ENCODE results near the gene SENP3.

DNA sequence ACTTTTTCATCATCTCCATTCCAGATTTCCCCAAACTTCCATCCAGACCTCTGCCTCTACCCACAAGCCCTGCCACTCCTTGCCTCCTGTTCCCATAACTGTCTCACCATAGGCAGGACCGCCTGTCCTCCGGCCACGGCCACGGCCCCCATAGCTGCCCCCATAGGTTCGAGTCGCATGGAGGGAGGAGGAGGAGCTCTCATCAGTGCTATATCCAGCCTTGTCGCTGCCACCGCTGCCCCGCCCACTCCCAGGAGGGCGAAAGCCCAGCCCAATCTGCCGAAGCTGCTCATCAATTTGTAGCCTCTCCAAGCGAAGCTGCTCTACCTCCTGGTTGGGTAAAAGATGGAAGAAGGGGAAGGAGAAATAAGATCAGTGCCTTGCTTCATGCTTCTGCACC is 31.6 kb downstream of the SENP3 start:
- TF ChIP-seq, protein P1, sequence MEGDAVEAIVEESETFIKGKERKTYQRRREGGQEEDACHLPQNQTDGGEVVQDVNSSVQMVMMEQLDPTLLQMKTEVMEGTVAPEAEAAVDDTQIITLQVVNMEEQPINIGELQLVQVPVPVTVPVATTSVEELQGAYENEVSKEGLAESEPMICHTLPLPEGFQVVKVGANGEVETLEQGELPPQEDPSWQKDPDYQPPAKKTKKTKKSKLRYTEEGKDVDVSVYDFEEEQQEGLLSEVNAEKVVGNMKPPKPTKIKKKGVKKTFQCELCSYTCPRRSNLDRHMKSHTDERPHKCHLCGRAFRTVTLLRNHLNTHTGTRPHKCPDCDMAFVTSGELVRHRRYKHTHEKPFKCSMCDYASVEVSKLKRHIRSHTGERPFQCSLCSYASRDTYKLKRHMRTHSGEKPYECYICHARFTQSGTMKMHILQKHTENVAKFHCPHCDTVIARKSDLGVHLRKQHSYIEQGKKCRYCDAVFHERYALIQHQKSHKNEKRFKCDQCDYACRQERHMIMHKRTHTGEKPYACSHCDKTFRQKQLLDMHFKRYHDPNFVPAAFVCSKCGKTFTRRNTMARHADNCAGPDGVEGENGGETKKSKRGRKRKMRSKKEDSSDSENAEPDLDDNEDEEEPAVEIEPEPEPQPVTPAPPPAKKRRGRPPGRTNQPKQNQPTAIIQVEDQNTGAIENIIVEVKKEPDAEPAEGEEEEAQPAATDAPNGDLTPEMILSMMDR (conservative IDR thresholded peaks at IDR 0.05; ENCODE audit: low read depth, low read length) = no peak
- TF ChIP-seq POLR2A (IDR thresholded peaks at IDR 0.05; ENCODE audit: low read depth, low read length) (no peak), CEBPB (IDR thresholded peaks at IDR 0.05; ENCODE audit: low read depth, low read length) (no peak), RAD21 (IDR thresholded peaks at IDR 0.05; ENCODE audit: low read length) (no peak), NFE2L2 (IDR thresholded peaks at IDR 0.05; ENCODE audit: low read depth, low read length) (no peak), BHLHE40 (IDR thresholded peaks at IDR 0.05; ENCODE audit: low read depth, low read length) (no peak), FOS (IDR thresholded peaks at IDR 0.05; ENCODE audit: low read depth, low read length) (no peak), RCOR1 (IDR thresholded peaks at IDR 0.05; ENCODE audit: insufficient replicate concordance, low read length) (no peak)
- TF ChIP-seq, protein P2, sequence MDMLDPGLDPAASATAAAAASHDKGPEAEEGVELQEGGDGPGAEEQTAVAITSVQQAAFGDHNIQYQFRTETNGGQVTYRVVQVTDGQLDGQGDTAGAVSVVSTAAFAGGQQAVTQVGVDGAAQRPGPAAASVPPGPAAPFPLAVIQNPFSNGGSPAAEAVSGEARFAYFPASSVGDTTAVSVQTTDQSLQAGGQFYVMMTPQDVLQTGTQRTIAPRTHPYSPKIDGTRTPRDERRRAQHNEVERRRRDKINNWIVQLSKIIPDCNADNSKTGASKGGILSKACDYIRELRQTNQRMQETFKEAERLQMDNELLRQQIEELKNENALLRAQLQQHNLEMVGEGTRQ (IDR thresholded peaks at IDR 0.05; ENCODE audit: low read depth, low read length) = no peak

All from IMR-90 (cell line).